Measurements from ENCODE around the gene C1orf210. TPM values are rescaled to one million over a fixed set of nuclear protein-coding genes. Genes with fewer than 3 reads are reported as not detected.

C1orf210 gene
- polyA plus RNA-seq, 1 experiment = not detected

DNA sequence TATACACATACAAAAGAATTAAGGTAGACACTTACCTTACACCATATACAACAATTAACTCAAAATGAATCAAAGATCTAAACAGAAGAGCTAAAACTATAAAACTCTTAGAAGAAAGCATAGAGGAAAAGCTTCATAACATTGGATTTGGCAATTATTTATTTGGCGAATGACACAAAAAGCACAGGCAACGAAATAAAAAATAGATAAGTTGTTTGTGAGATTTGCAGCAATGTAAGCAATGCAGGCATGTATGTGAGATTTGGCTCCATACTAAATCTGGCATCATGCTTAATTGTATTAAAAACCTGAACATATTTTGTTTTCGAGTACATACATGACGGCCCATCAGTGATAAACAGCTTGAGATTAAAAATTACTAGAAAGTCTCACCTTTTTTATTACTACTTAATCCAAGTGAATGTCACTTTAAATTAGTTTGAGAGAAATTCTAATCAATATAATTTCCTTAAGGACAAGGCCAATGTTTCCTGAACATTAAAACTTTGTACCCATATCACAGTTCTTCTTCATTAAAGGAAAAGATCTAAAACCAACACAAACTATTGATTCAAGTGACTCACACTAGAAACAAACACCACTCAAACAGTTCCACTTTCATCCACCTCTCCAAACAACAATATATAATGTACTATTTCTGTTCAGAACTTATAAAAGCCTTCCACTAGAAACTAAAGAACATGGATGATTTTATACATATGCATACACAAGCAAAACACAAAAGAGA is 38.7 kb downstream of the C1orf210 start:
- Histone ChIP-seq H3K4me3 (ENCODE audit: low read depth, low read length) (no peak overlapping the region), H3K27ac (ENCODE audit: low read depth, low read length) (no peak overlapping the region), H3K9me3 (ENCODE audit: control insufficient read depth, insufficient read depth, low read length) (peaks cover 15% of the 10 kb centered on the region; the same call in 1 of the 2 replicates), H3K27me3 (ENCODE audit: control insufficient read depth, insufficient read depth, low read length) (no peaks in the 10 kb centered on the region)
- DNase-seq (ENCODE audit: low read depth, low spot score) = no peak
- TF ChIP-seq, protein P1, sequence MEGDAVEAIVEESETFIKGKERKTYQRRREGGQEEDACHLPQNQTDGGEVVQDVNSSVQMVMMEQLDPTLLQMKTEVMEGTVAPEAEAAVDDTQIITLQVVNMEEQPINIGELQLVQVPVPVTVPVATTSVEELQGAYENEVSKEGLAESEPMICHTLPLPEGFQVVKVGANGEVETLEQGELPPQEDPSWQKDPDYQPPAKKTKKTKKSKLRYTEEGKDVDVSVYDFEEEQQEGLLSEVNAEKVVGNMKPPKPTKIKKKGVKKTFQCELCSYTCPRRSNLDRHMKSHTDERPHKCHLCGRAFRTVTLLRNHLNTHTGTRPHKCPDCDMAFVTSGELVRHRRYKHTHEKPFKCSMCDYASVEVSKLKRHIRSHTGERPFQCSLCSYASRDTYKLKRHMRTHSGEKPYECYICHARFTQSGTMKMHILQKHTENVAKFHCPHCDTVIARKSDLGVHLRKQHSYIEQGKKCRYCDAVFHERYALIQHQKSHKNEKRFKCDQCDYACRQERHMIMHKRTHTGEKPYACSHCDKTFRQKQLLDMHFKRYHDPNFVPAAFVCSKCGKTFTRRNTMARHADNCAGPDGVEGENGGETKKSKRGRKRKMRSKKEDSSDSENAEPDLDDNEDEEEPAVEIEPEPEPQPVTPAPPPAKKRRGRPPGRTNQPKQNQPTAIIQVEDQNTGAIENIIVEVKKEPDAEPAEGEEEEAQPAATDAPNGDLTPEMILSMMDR (IDR thresholded peaks at IDR 0.05; ENCODE audit: low read depth, low read length) = no peak
- ChIA-PET CTCF (interaction anchor here (1.0 kb wide), 1 partner anchor 168 kb away, joined by 3 read pairs; no protein-coding TSS in a partner anchor), POLR2A (no interaction called here)

DNA sequence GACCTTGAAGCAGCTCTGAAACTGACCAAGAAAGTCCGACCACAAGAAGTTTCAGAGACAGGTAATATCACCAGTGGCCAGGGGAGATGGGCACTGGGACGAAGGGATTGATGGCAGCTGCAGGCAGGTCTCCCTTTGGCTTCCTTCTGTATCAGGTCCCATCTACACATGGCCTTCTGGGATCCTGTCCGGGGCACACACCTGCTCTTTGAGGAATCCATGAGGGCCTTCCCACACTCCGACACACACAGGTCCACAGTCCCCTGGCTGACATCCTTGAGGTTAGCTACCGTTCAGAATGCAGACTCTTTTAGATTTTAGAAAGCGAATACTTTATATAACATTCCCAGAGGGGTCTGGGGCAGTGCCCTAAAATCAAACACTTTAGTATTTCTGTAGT is 42.1 kb downstream of the C1orf210 start:
- Histone ChIP-seq H3K9me3 (ENCODE audit: control insufficient read depth, insufficient read depth, low read length) (peaks cover 19% of the 10 kb centered on the region; the same call in 1 of the 2 replicates), H3K27me3 (ENCODE audit: control insufficient read depth, insufficient read depth, low read length) (no peaks in the 10 kb centered on the region), H3K4me3 (ENCODE audit: low read depth, low read length) (no peak overlapping the region), H3K27ac (ENCODE audit: low read depth, low read length) (no peak overlapping the region)
- CTCF ChIA-PET = interaction anchor here (1.8 to 3.2 kb wide), 2 partner anchors 16 to 171 kb away, joined by 8 to 16 read pairs; no protein-coding TSS in a partner anchor
- DNase-seq (ENCODE audit: low read depth, low spot score) = no peak
- POLR2A ChIA-PET = no interaction called here
- TF ChIP-seq, protein P1 (IDR thresholded peaks at IDR 0.05; ENCODE audit: low read depth, low read length) = no peak

DNA sequence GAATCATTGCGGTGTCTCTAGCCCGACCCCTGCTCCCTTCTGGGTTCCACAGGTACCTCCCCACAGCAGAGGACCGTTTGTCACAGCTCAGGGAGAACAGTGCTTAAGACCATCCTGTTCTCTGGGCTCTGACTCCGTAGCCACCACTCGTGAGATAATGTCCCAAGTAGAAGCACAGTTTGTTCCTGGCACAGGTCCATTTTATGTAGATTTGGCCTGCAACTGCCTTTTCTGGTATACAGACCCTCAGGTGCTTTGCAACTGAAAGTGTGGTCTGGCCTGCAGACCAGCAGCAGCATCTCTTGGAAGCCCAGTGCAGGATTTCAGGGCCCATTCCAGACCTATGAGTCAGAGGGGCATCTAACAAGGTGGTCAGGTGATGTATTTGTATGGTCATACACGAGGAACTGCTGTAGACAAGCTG is 44.0 kb downstream of the C1orf210 start:
- TF ChIP-seq, protein P1 (IDR thresholded peaks at IDR 0.05; ENCODE audit: low read depth, low read length) = no peak
- Histone ChIP-seq H3K4me3 (ENCODE audit: low read depth, low read length) (no peak overlapping the region), H3K9me3 (ENCODE audit: control insufficient read depth, insufficient read depth, low read length) (peaks cover 12% of the 10 kb centered on the region; the same call in 1 of the 2 replicates), H3K27ac (ENCODE audit: low read depth, low read length) (no peak overlapping the region), H3K27me3 (ENCODE audit: control insufficient read depth, insufficient read depth, low read length) (no peaks in the 10 kb centered on the region)
- no peak for DNase-seq (ENCODE audit: low read depth, low spot score)
- POLR2A ChIA-PET = interaction anchor here (0.9 kb wide), 1 partner anchor 117 kb away, joined by 3 read pairs; the partner anchor contains the start of gene CDC20
- CTCF ChIA-PET = interaction anchor here (1.4 to 3.2 kb wide), 2 partner anchors 173 kb away, joined by 3 to 16 read pairs; no protein-coding TSS in a partner anchor

DNA sequence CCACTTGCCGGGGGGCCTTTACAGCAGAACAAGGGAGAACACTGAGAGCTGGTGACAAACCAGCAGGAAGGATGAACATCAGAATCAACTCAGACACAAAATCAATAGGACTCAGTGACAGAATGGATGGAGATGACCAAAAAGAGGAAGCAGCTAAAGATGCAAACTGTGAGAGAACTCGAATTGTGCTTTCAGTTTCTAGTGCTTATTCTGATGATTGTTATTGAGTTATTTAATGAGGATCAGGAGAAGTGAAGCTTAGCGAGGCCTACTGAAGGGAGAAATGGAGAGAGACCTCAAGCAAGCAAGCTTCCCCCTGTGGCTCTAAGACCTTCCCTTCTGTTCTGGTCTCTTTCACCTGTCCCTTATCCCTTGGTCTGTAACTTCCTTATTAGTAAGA is 45.9 kb downstream of the C1orf210 start:
- no peak overlapping the region for H3K4me3 ChIP-seq (ENCODE audit: low read depth, low read length)
- ChIA-PET CTCF (interaction anchor here (1.0 to 2.0 kb wide), 4 partner anchors 128 to 175 kb away, joined by 3 to 8 read pairs (median 4); partner anchors contain the start of genes ELOVL1, MED8 and SZT2), POLR2A (no interaction called here)
- H3K27me3 ChIP-seq (ENCODE audit: control insufficient read depth, insufficient read depth, low read length) = no peaks in the 10 kb centered on the region
- H3K9me3 ChIP-seq (ENCODE audit: control insufficient read depth, insufficient read depth, low read length) = peaks cover 10% of the 10 kb centered on the region; the same call in 1 of the 2 replicates
- H3K27ac ChIP-seq (ENCODE audit: low read depth, low read length) = no peak overlapping the region
- TF ChIP-seq, protein P1 (IDR thresholded peaks at IDR 0.05; ENCODE audit: low read depth, low read length) = no peak
- DNase-seq (ENCODE audit: low read depth, low spot score) = no peak

DNA sequence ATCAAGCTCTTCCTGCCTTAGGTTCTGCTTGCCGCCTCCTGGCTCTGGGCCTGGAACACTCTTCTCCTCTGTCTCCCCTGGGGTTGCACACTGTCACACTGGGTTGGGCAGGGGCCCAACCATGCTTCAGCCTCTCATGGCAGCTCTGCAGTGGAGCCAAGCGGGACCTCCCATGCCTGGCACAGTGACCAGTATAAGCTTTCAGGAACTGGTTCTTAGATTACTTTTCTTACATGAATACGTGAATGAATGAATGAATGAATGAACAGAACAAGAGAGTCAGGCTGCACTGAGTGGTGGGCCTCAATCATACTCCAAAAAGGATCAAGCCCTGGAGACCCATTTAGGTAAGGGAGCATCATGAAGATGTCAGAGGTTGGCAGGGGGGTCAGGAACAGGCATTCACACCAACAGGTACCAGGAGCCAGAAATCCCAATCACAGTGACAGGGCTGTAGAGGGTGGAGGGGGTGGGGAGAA is 46.4 kb downstream of the C1orf210 start:
- TF ChIP-seq, protein P1 (IDR thresholded peaks at IDR 0.05; ENCODE audit: low read depth, low read length) = no peak
- no peak overlapping the region for H3K4me3 ChIP-seq (ENCODE audit: low read depth, low read length)
- no peak for DNase-seq (ENCODE audit: low read depth, low spot score)
- H3K27me3 ChIP-seq (ENCODE audit: control insufficient read depth, insufficient read depth, low read length) = no peaks in the 10 kb centered on the region
- ChIA-PET CTCF (interaction anchor here (0.8 to 2.0 kb wide), 6 partner anchors 119 to 196 kb away, joined by 3 to 8 read pairs (median 4); partner anchors contain the start of genes ELOVL1, MED8 and SZT2), POLR2A (no interaction called here)
- H3K27ac ChIP-seq (ENCODE audit: low read depth, low read length) = no peak overlapping the region
- H3K9me3 ChIP-seq (ENCODE audit: control insufficient read depth, insufficient read depth, low read length) = peaks cover 10% of the 10 kb centered on the region; the same call in 1 of the 2 replicates

Measured in AG04450 (cell line).